AG04449 (cell line): ENCODE results near the gene ACAA1.

Experiments used
- CTCF ChIA-PET: fragments of 350-600 bp; formaldehyde crosslinking; extraction: SDS; loops from one replicate; lab custom pipeline; 2021; ENCODE audit warnings: antibody characterized with exemption; lab: Yijun Ruan, JAX
- POLR2A ChIA-PET: fragments of 400-600, 350-600 bp; formaldehyde crosslinking; extraction: SDS; loops from one replicate; lab custom pipeline; 2020; ENCODE audit warnings: antibody characterized with exemption, inconsistent platforms; lab: Yijun Ruan, JAX
- DNase-seq: peaks from one replicate; pipeline ENCODE4 v3.0.0-alpha.2; 2010; ENCODE audit warnings: low read depth, low spot score
- H3K4me3 ChIP-seq: 2 replicates; pipeline ENCODE4 v1.5.1; 2011; ENCODE audit warnings: low read depth, mild to moderate bottlenecking, control low read depth, low read length
- CTCF ChIP-seq: IDR thresholded peaks from one replicate; pipeline ENCODE4 v1.5.1; 2011; ENCODE audit warnings: mild to moderate bottlenecking, moderate library complexity, low read length, control low read depth, inconsistent platforms; ENCODE audit not compliant: insufficient read depth; ENCODE audit errors: missing control alignments

The ACAA1 gene

DNA sequence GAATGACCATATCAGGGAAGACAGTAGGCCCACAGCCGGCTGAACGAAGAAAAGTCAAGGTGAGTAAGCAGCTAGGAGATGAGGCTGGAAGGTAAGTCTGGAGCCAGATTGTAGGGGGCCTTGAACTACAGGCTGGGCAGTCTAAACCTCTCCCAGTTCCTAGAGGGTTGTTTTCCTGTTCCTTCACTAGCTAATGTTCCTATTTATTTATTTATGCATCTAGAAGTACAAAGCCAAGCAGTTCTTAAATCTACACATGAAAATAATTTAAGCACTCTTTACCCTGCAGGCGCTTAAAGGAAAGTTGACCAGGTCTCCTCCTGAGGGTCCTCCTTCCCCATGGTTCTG lies 3.7 kb downstream of the ACAA1 start:
- no peak for TF ChIP-seq CTCF
- ChIA-PET CTCF (interaction anchor here (1.1 to 2.2 kb wide), 7 partner anchors 12 to 213 kb away, joined by 3 to 8 read pairs (median 4); partner anchors contain the start of gene XYLB), POLR2A (interaction anchor here (1.1 kb wide), 1 partner anchor 364 kb away, joined by 4 read pairs; no protein-coding TSS in a partner anchor)
- H3K4me3 ChIP-seq: no peak overlapping the region
- DNase-seq: no peak

GRCh38 chr3:38131621-38132369 lies 5.1 kb downstream of the ACAA1 start:
- no peak for DNase-seq
- ChIA-PET CTCF (interaction anchor here (1.1 to 6.8 kb wide), 9 partner anchors 10 to 348 kb away, joined by 3 to 51 read pairs (median 7); partner anchors contain the start of genes SLC22A13 and XYLB), POLR2A (no interaction called here)
- peak; percentile 57 for TF ChIP-seq CTCF
- no peak overlapping the region for H3K4me3 ChIP-seq

DNA sequence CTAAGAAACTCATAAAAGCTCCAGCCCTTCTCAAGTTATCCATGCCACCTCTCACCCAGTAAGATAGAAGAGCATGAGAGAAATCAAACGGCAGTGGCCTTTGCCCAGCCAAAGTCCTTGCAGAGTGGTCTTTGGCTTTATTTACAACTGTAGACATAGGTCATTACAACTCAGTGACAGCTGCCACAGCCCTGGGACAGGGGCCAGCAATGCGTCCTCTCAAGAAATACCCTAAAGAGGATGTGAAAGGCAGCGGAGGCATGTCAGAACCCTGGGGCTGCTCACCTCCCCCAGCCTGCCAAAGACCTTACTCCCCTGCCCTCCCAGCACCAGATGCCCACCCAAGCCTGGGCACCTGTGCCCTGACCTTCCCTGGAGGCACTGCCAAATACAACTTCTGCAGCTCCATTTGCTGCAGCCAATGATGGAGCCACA lies 6.3 kb downstream of the ACAA1 start:
- ChIA-PET POLR2A (no interaction called here), CTCF (interaction anchor here (1.1 to 6.8 kb wide), 8 partner anchors 12 to 349 kb away, joined by 3 to 51 read pairs (median 6); partner anchors contain the start of genes SLC22A13 and XYLB)
- no peak for DNase-seq
- H3K4me3 ChIP-seq: no peak overlapping the region
- no peak for TF ChIP-seq CTCF

- no peak for DNase-seq
- no peak for TF ChIP-seq CTCF
- ChIA-PET CTCF (interaction anchor here (0.6 to 6.8 kb wide), 3 partner anchors 11 to 351 kb away, joined by 3 to 51 read pairs (median 8); partner anchors contain the start of gene XYLB), POLR2A (interaction anchor here (1.5 kb wide), 1 partner anchor 8 kb away, joined by 6 read pairs; the partner anchor contains the start of gene ACAA1)
- H3K4me3 ChIP-seq: no peak overlapping the region
These were observed 7.9 kb downstream of the ACAA1 start for GRCh38 chr3:38129058-38129457.

DNA sequence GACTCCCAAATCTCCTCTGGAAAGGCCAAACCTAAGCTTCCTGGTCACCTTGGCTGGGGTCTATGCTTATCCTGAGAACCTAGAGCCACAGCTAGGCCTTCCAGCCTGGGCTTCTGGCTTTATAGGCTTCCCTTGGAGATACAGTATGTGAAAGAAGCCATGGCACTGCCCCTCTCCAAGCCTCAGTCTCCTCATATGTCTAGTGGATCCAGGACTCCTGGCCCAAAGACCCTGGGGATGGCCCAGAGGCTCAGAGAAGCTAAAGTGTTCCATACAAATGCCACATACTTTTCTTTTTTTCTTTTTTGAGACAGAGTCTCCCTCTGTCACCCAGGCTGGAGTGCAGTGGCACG lies 8.6 kb downstream of the ACAA1 start:
- no peak for TF ChIP-seq CTCF
- CTCF ChIA-PET: interaction anchor here (1.6 to 6.8 kb wide), 2 partner anchors 10 to 218 kb away, joined by 8 to 51 read pairs; partner anchors contain the start of gene XYLB
- H3K4me3 ChIP-seq: no peak overlapping the region
- POLR2A ChIA-PET: interaction anchor here (0.7 to 1.5 kb wide), 2 partner anchors 9 to 965 kb away, joined by 3 to 6 read pairs; partner anchors contain the start of gene ACAA1
- DNase-seq: no peak
